NCI-H146 treated with DMSO at 0.1 percent for 48 hours (cell line): ENCODE measurements around the gene F10.
"Not testable (repeated sequence)": the region's sequence is repeated elsewhere in the genome, so short reads cannot be mapped to it uniquely, and the experiment has no call there.

Experiments
- DNase-seq: peaks from one replicate; lab custom pipeline; 2025; ENCODE audit not compliant: unreplicated experiment; lab: John Stamatoyannopoulos, UW

F10 gene

DNA sequence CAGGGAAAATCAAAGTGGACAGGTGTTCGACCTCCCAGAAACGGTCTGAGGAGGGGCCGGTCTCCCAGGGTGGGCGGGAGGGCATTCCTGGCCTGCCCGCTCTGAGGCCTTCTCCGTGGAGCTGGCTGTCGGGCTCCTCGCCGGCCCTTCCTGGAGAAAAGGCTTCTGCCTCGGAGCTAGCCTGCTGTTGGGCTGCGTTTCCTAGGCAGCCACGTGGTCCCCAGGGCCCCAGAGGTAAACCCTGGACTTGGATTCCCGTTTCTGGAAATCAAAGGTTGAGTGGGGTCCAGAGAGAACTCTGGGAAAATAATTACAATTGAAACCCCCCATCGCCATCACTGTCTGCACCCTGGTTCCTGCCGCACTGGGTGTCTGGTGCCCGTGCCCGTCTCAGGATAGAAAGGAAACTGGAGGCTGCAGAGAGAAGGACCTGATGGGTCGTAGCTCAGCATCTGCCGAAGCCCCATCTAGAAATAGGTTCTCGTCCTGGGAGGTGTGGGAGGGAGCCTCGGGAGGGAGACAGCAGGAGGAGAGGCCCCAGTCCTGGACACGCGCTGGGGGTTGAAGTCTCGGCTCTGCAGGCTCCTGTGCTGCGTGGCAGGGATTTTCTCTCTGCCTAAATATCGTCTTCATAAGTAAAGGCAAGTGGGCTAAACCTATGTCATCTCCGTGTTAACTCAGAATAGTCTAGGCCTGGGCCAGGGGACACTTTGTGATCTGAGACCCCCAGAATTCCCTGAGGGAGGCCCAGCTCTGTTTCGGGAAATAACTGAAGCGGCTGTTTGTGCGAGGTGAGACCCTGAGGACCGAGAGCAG is 28.2 kb downstream of the F10 start:
- no peak for DNase-seq

DNA sequence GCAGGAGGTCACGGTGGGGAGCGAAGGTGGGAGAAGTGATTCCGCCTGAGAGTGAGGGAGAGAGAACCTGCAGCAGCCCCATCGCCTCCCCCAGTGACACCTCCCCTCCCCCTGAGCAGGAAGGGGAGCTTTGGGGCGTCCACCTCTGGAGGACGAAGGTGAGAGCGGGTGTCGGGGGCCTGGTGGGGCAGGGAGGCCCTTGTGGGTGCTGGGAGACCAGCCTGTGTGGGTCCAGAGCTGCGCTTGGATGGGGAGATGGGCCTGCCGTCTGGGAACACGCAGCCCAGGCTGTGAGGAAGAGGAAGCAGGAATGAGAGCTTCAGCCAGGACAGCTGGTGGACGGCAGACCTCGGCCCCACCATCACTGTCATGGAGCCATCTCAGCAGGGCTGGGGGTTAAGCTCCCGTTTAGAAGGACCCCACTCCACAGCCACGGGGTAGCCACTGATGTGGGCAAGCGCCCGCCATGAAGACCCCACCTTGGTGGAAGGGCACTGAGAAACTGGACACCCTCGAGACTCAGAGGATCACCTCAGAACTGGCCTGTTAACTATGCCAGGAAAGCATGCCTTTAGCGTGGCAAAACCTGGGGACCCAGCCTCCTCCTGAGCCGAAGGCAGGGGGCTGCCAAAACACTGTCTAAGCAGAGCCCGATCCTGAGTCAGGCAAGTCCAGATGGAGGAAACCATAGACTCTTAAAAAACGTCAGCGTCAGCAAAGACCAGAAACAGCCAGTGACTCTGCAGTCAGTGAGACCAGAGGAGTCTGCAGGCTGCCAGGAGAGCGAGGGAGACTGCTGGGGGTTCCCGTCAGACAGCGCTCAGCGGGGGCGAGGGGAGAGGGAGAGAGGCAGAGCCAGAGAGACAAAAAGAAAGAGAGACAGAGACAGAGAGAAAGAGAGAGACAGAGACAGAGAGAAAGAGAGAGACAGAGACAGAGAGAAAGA is 29.4 kb downstream of the F10 start:
- DNase-seq: no peak

DNA sequence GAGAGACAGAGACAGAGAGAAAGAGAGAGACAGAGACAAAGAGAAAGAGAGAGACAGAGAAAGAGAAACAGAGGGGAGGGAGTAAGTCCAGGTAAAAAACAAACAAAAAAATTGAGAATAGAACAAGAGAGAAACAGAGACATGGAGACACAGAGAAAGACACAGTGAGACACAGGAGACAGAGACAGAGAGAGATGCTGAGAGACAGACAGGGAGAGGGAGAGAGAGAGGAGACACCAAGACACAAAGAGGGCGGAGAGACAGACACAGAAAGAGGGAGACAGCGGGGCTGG is 30.0 kb downstream of the F10 start:
- peak; percentile 13 for DNase-seq

DNA sequence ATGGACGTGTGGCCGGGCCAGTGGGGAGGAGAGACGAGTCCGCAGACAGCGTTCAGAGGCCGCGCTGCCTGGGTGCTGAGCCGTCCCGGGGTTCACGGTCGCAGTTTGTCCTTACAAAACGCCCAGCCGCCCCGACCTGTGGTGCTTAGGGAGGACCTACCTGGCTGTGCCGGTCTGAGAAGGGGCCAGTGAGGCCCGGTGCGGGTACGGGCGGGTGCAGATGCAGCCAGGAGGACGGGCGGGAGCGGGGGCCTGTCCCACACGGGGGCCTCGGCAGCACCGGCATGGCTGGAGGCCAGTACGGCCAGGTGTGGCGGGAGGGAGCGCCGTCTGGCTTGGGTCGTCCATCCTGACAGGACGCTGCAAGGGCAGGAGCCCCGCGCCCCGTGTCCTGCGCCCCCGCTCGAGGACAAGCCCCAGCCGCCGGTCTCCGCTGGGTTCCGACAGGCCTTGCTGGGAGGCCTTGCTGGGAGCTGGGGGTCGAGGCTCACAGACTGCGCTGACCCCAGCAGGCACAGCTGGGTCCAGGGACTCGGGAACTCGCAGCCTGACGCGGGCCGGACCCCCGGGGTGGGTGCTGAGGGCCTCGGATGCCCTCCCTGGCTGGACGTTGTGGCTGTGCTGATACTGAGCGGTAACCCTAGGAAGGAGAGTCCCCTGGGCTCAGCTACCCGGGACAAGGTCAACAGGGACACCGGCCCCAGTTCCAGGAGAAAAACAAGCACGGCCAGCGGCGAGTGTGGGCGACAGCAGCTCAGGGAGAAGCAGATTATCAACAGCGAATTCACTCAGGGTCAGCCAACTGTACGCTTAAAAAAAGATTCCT is 30.6 kb downstream of the F10 start:
- no peak for DNase-seq

DNA sequence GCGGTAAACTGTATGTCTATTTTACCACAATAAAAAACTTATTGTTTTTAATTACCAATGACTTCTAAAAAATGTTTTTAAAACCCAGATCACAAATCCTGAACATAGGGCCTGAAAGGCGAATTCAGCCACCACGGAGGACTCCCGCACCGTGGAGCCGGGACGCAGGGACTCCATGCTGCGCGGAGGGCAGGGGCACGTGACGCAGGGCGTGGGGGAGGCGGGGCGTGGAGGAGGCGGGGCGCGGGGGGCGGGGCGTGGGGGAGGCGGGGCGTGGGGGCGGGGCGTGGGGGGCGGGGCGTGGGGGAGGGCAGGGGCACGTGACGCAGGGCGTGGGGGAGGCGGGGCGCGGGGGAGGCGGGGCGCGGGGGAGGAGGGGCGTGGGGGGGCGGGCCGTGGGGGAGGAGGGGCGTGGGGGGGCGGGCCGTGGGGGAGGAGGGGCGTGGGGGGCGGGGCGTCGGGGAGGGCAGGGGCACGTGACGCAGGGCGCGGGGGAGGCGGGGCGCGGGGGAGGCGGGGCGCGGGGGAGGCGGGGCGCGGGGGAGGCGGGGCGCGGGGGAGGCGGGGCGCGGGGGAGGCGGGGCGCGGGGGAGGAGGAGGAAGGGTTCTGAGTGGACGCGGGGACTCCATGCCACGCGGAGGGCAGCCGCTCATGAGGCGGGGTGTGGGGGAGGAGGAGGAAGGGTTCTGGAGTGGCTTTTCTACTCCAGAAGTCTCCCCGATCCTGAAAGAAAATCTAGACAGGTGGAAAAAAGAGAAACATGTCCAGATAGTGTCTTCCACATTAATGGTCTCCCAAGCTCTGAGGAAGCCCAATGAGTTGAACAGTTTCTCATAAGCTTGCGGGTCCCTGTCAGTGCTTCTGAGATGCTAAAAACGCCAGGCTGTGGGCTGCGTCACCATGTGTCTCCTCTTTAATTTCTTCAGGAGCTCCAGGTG is 31.5 kb downstream of the F10 start:
- DNase-seq: peak; percentile 46

DNA sequence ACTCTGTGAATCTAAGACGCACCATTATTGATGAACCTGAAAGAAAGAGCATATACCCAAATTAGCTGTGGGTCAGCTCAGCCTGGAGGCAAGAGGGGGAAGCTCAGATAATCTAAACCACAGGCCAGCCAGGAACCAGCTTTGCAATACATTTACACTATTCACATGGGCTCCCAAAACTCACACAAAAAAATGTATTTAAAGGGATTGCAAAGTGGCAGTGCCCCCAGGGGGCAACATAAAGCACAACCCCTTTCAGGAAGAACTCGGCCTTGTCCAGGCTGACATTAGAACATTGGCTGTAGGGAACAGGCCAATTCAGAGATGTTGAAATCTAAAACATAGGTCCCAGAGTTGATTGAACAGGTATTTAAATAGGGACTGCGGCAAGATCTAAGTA is 32.6 kb downstream of the F10 start:
- DNase-seq: no peak

DNA sequence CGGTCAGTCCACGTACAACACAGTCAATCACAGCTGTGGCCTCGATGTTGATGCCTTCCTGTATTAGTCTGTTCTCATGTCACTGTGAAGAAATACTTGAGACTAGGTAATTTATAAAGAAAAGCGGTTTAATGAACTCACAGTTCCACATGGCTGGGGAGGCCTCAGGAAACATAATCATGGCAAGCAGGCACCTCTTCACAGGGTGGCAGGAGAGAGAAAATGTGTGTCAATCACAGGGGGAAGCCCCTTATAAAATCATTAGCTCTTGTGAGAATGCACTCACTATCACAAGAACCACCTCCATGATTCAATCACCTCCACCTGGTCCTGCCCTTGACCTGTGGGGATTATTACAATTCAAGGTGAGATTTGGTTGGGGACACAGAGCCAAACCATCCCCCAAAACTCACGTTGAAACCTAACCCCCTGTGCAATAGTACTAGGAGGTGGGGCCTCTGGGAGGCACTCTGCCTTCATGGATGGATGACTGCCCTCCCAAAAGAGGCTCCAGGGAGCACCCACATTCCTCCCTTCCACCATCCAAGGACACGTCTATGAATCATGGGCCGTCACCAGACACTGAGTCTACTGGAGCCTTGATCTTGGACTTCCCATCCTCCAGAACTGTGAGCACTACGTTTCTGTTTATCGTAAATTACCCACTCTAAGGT is 33.5 kb downstream of the F10 start:
- DNase-seq: no peak

DNA sequence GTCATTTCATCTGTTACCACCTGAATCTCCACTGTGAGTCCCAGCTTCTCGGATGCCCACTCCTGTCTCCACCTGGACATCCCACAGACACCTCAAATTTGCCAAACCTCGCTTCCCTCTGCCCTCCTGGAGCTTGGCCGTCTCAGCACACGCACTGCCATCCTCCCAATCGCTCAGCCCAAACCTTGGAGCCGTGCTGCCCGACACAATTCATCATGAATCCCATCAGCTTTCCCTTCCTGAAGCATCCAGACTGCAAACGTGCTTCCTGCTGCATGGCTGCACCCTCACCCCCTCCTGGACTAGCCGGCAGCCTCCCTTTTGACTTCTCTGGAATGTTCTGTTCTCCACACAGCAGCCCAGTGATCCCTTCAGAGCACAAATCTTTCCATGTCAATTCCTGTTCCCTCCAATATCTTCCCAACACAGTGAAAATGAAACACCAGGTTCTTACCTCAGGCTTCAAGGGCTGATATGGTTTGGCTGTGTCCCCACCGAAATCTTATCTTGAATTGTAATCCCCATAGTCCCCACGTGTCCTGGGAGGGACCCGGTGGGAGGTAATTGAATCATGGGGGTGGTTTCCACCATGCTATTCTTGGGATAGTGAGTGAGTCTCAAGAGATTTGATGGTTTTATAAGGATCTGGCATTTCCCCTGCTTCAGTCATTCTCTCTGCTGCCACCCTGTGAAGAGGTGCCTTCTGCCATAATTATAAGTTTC is 34.8 kb downstream of the F10 start:
- DNase-seq: no peak

DNA sequence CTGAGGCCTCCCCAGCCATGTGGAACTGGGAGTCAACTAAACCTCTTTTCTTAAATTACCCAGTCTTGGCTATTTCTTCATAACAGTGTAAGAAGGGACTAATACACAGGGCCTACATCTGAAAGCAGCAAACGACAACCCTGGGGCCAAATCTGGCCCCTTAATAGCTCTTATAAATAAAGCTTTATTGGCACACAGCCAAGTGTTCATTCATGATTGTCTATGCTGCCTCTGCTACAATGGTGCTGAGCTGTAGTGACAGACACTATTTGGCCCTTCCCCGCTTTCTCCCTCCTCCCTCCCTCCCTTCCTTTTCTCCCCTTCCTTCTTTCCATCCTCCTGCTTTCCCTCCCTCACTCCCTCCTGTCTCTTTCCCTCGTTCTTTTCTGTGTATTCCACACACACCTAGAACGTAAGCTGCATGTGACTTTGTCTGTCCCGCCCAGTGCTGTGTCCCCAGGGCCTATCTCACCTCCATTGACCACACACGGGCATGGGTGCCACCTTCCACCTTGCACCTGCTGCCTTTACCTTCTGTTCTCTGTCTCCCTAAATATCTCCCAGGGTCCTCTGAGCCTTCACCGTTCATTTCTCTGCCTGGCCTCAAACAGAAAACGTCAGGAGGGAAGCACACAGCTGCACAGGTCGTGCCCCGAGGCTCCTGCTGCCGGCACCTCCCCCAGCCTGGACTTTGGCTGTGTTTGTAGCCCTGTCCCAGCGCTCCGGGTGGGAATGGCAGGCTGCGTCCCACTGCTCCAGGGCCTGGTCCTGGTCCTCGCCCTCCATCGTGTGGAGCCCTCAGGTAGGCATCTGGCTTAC is 35.5 kb downstream of the F10 start, which contains the start of gene PROZ:
TSS of gene PROZ (plus strand) at position 720 of the 819 bp plus-strand sequence. CDS start at position 733, 13 bp downstream.
- no peak for DNase-seq

DNA sequence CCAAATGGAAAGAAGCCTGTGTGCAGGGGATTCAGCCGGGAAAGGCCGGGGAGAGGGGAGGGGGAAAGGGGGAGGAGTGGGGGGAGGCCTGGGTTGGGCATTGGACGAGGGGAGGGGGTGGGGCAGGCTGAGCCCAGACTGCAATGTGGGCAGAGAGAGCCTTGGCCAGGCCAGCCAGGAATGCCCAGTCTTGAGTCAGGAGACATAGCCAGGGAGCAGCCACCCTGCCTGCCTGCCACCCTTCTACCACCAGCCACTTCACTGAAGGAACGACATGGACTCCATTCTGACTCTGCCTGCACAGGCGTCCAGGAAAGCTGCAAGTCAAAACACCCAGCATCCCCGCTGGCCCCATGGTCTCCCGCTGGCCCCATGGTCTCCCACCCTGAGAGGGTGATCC is 36.3 kb downstream of the F10 start:
- DNase-seq: no peak

DNA sequence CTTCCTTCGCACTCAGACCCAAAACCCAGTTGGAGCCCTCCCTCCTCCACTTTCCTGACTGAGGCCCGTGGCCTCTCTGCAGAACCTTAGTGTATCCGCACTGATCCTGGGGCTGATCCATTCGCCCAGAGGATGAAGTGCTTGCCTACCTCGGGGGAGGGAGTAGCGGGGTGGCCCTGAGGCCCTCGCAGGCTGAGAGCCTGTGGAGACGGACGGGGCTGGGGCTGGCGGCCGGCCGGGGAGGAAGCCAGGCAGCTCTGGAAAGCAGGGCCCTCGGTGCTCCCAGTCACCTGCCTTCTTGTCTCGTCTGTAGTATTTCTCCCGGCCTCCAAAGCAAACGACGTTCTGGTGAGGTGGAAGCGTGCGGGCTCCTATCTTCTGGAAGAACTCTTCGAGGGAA is 37.1 kb downstream of the F10 start:
- DNase-seq: no peak

DNA sequence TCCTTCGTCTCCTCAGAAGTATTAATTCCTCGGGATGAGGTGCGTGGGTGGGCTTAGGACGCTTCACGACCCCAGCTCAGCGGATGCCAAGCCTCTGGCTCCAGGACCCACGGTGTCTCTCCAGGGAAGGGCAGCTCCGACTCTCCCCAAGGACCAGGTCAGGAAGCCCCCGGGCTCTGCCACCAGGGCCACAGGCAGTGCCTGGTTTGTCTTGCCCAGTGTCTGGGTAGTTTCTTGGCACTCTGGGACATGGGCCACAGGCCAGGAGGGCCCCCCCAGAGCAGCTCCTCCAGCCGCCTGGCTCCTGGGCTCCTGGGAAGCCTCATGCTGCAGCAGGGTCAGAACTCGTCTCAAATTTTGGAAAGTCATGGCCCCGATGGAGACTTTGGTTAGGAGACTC is 38.4 kb downstream of the F10 start:
- no peak for DNase-seq

DNA sequence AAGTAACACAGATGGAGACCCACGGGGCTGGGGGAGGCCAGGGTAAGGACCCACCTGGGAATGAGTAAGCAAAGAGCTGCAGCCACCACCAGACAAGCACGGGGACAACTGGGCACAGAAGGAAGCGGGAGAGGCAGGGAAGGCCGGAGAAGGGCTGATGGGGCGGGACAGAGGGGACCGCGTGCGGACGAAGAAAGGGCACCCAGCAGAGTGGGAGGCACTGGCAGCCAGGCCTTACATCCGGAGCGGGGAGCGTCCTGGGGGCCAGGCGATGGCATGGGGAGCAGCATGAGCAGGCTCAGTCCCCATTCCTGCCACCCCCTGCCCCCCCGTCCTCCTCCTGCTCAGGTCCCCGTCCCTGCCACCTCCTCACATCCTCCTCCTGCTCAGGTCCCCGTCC is 38.8 kb downstream of the F10 start:
- no peak for DNase-seq

DNA sequence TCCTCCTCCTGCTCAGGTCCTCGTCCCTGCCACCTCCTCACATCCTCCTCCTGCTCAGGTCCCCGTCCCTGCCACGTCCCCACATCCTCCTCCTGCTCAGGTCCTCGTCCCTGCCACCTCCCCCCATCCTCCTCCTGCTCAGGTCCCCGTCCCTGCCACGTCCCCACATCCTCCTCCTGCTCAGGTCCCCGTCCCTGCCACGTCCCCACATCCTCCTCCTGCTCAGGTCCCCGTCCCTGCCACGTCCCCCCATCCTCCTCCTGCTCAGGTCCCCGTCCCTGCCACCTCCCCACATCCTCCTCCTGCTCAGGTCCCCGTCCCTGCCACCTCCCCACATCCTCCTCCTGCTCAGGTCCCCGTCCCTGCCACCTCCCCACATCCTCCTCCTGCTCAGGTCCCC is 39.4 kb downstream of the F10 start:
- DNase-seq: not testable (repeated sequence)

DNA sequence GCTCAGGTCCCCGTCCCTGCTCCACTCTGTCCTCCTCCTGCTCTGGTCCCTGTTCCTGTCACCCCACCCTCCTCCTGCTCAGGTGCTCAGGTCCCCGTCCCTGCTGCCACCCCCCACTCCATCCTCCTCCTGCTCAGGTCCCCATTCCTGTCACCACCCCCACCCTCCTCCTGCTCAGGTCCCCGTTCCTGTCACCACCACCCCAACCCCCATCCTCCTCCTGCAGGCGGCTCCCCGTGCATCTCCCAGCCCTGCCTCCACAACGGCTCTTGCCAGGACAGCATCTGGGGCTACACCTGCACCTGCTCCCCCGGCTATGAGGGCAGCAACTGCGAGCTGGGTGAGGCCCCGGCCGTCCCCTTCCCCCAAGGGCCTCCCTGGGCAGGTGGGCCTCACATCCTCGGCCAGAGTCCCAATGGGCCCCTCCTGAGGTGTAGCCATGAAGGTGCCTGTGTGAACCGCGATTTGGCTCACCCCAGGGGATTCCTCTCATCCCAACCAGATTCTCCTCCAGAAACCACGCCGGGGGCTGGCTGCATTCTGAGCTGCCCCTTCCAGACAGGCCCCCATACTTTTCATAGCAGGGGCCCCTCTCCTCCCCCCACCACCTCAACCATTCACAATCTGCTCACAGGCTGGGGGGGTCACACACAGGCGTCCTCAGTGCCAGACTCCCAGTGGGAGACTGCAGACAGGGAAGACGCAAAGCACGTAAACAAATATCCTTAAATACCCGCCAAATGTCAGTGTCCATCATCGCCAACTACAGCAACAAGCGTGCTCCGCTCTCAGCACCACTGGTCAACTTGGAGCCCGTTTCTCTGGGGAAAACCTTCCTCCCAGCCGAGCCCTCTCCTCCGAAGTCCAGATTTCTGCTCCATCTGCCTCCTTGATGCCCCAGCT is 40.4 kb downstream of the F10 start:
- no peak for DNase-seq

DNA sequence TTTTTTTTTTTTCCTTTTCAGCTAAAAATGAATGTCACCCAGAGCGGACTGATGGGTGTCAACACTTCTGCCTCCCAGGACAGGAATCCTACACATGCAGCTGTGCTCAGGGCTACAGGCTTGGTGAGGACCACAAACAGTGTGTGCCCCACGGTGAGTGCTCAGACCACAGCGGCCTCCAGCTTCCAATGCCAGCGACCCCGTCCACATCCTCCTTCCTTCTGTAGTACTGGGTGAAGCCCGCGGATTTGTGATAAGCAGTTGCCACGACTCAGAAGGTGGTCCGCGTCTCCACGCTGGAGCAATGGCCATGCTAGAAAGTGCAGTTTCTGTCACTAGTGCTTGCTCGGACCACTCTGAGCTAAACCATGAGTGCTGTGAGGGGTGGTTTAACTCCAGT is 41.9 kb downstream of the F10 start:
- no peak for DNase-seq

DNA sequence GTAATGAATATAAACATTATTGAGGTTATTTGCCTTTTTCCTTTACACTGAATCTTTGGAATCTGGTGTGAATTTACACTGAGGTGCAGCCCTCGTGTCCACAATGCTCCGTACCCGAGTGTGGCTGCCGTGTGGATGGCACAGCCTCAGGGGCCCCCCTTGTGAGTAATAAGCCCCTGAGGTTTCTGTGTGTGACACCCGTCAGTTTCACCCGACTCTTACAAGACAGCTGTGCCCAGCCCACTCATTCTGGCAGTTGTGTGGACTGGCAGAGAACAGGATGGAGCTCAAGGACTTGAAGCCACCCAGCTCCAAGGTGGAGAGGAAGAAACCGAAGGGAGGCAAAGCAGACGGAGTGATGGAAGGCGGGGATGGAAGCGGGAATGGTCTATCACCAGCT is 43.7 kb downstream of the F10 start:
- DNase-seq: no peak
